T-helper 2 cell treated with Interferon-gamma antibody and Interleukin-4, amounts not matched to agents 100 ng/mL and 5 ng/mL, for 36 hours (primary cell): ENCODE data around the gene GPD2. TPM values are rescaled to one million over a fixed set of nuclear protein-coding genes. Genes with fewer than 3 reads are reported as not detected.

Source experiments
- intact Hi-C: fragments of 100-400 bp; cut with micrococcal nuclease; formaldehyde crosslinking; loops from one replicate; pipeline ENCODE4 v1.15.1; 2023
- total RNA-seq: library from RNA; stranded (reverse); gene quantifications from 2 replicates; pipeline ENCODE4 v1.2.3, GENCODE V29; 2022

Gene GPD2
- 17.7 and 18.8 TPM in 2 replicates for total RNA-seq

- intact Hi-C loops = loop anchor here (1.0 to 5.0 kb wide), 5 partner anchors 35 to 151 kb away; partner anchors contain the start of gene NR4A2
Measured at GRCh38 chr2:156435718-156436496, at the start of gene GPD2. Gene GPD2 (plus strand): TSS chr2:156436379. CDS start chr2:156476106, 39,727 bp downstream.

- intact Hi-C loops = no loop called here
Measured at GRCh38 chr2:156394033-156394741, 42.0 kb upstream of the GPD2 start.

- intact Hi-C loops = no loop called here
Measured at GRCh38 chr2:156396126-156396525, 40.1 kb upstream of the GPD2 start.

DNA sequence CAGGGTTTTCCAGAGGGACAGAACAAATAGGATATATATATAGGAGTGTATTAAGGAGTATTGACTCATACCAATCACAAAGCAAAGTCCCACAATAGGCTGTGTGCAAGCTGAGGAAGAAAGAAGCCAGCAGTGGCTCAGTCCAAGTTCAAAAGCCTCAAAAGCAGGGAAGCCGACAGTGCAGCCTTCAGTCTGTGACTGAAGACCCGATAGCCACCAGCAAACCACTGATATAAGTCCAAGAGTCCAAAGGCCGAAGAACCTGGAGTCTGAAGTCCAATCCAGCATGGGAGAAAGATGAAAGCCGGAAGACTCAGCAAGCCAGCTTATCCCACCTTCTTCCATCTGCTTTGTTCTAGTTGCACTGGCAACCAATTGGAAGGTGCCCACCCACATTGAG is 39.0 kb upstream of the GPD2 start:
- intact Hi-C loops = no loop called here

DNA sequence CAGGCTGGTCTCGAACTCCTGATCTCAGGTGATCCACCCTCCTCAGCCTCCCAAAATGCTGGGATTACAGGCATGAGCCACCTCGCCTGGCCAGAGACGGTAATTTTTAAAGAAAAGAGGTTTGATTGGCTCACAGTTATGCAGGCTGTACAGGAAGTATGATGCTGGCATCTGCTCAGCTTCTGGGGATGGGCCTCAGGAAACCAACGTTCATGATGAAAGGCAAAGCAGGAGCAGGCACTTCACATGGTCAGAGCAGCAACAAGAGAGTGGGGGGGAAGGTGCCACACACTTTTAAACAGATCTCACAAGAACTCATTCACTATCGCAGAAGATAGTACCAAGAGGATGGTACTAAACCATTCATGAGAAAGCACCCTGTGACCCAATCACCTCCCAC is 38.0 kb upstream of the GPD2 start:
- intact Hi-C loops = loop anchor here (2.0 kb wide), 1 partner anchor 15 kb away; no protein-coding TSS in a partner anchor

- intact Hi-C loops = loop anchor here (2.0 kb wide), 1 partner anchor 17 kb away; no protein-coding TSS in a partner anchor
Measured at GRCh38 chr2:156399224-156399949, 36.8 kb upstream of the GPD2 start.

- intact Hi-C loops = loop anchor here (1.0 to 10.0 kb wide), 8 partner anchors 17 to 1497 kb away; partner anchors contain the start of genes ACVR1C and CYTIP
Measured at GRCh38 chr2:156399950-156400705, 36.1 kb upstream of the GPD2 start.

DNA sequence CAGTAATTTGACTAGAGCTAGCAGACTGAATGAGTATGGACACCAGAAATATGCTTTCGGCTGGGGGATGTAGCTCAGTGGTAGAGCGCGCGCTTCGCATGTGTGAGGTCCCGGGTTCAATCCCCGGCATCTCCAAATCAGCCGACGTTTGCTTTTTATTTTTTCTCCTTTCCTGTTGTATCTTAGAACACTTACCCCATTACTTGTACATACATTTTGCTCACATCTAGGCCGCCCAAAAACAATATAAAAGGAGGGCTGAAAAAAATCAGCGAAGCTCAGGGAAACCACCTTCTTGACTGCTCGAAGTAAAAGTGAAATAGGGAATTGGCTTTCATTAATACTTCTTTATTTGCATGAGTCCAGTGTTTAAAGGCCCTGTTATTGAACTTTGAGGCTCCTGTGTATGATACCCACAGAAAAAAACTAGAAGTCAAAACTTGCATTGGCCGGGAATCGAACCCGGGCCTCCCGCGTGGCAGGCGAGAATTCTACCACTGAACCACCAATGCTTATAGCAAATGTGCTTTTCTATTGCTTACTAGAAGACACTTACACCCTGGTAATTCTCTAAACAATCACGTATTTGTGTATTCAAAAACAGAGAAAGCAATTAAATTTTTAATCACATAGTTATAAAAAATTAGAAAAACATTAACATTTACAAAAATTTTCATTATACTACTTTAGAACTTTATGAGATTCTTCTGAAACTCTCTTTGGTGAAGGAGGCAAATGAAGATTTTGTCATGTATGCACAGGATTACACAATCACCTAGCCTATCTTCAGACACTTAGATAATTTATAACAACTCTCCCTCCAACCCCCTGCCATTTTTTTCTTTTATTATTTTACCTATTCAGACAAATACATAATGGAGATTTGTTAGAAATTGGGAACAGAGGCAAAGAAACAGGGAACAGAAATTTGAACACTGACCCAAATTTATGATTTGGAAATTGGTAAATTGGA is 35.2 kb upstream of the GPD2 start:
- intact Hi-C loops = loop anchor here (1.0 to 10.0 kb wide), 8 partner anchors 35 to 1496 kb away; partner anchors contain the start of genes ACVR1C, CYTIP and GPD2

- intact Hi-C loops = loop anchor here (1.0 to 10.0 kb wide), 6 partner anchors 34 to 1495 kb away; partner anchors contain the start of genes ACVR1C, CYTIP and GPD2
Measured at GRCh38 chr2:156401861-156402260, 34.3 kb upstream of the GPD2 start.

DNA sequence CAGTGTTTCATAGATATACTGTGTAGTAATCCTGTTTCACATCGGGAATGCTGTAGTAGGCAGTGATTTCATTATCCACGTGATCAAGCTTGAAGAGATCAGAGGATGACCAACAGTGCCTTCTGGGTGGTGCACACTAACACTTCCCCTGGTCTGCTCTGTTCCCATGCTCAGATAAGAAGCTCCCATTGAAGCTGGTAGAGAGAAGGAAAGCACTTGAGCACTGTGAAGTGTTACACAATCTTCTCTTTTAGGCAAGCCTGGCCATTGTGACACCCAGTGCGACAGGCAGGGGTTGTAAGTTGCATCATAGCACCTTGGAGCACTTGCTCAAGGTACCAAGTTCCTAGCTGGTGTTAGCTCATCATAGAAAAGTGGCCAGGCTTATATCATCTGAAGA is 30.6 kb upstream of the GPD2 start:
- intact Hi-C loops = loop anchor here (10.0 kb wide), 2 partner anchors 1039 to 1219 kb away; partner anchors contain the start of genes ACVR1C and CYTIP

DNA sequence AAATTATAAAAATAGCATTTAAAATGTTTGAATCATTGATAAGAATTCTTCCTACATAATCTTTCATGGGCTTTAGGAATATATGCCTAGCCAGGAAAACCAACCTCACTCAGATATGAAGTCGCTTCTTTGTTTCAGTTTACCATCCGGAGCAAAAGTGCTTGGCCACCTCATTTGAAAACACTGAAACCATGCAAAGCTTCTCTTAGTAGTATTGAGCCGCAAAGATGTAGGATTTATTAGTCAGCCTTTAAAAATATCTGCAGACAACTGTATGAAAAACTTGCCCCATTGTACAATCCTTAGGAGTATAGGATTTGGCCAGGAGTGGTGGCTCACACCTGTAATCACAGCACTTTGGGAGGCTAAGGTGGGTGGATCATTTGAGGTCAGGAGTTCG is 24.3 kb upstream of the GPD2 start:
- intact Hi-C loops = no loop called here

- intact Hi-C loops = no loop called here
Measured at GRCh38 chr2:156421851-156422250, 14.3 kb upstream of the GPD2 start.

GRCh38 chr2:156423674-156424282 is 12.4 kb upstream of the GPD2 start:
- intact Hi-C loops = no loop called here

GRCh38 chr2:156427074-156427473 is 9.1 kb upstream of the GPD2 start:
- intact Hi-C loops = no loop called here

DNA sequence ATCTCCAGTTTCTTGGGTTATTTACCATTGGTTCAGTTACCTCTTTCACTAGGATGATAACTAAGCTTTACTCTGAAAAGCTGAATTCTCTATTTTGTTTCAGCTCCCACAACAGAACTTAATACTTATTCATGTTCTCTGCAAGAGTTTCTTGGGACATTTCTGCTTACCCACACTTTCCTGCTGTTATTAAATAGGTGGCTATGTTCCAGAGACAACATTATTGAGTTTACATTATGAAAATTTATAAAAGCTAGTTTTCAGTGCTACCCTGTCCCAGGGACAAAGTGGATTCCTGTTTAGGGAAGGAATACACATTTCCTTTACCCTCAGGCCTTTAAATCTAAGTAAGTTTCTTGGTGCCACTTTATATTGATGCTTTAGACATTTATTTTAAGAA is 7.0 kb upstream of the GPD2 start:
- intact Hi-C loops = no loop called here

DNA sequence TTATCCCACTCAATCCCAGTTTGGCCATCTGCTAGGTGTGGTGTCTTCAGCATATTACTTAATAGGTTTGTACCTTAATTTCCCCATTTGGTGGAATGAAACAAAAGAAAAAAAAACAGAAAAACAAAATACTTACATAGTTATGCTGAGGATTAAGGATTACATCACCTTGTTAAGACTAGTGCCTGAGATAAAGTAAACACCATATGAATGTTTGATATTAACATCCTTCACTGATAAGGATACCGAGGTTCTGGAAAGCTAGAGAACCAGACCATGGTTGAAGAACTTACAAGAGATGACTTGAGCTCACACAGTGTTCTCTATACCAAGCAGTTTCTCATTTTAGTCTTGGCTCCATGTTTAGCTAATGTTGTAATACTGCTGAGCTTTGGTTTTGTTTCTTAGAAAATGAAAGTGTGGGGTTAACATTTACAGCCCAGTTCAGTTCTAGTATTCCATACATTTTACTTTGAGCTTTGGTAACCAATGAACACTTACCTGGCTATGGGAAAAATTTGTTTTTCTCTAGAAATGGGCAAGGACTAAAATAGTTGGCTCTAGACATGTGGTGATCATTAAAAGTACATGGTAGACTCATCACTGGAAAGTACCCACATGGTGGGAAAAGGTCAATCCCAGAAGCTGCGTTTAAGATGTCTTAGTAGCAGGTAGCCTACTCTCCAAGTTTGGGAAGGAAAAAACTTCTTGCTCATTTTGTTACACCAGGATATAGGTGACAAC is 5.8 kb upstream of the GPD2 start:
- intact Hi-C loops = no loop called here

- intact Hi-C loops = no loop called here
Measured at GRCh38 chr2:156430980-156431358, 5.2 kb upstream of the GPD2 start.
